ENCODE data around the gene RUNX2.

DNA sequence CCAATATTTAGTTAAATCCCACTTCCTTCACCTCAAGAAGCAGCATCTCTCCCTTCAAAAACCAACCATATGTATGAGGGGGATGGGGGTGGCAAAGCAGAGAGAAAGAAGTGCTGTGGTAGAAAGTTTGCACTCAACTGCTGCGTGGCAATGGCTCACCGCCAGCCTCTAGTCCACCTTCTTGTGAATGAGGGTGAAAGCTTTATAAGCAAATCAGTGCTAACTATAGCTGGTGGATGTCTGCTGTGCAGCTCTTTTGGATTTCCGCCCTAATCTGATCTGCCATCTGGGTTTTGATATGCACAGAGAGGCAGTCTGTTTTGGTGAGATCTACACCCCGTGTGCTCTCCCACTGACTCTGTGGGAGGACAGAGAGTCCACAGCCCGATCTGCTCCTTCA, 330.8 kb downstream of the RUNX2 start:
- TF ChIP-seq RARB (CRISPR knock-in tag; IDR thresholded peaks at IDR 0.05) (no peak), ESRRG (CRISPR knock-in tag; IDR thresholded peaks at IDR 0.05) (no peak), TCF4 (CRISPR knock-in tag; IDR thresholded peaks at IDR 0.05; ENCODE audit: borderline replicate concordance) (no peak), ZFP30 (CRISPR knock-in tag; IDR thresholded peaks at IDR 0.05) (no peak), BACH2 (CRISPR knock-in tag; IDR thresholded peaks at IDR 0.05; ENCODE audit: borderline replicate concordance) (no peak), ARNTL (CRISPR knock-in tag; IDR thresholded peaks at IDR 0.05; ENCODE audit: borderline replicate concordance, low read depth) (no peak), OSR1 (CRISPR knock-in tag; IDR thresholded peaks at IDR 0.05) (no peak), ISL1 (CRISPR knock-in tag; IDR thresholded peaks at IDR 0.05) (no peak), ZFP3 (CRISPR knock-in tag; IDR thresholded peaks at IDR 0.05) (no peak), PPARA (CRISPR knock-in tag; IDR thresholded peaks at IDR 0.05; ENCODE audit: borderline replicate concordance) (no peak)
- TF ChIP-seq, protein P1, sequence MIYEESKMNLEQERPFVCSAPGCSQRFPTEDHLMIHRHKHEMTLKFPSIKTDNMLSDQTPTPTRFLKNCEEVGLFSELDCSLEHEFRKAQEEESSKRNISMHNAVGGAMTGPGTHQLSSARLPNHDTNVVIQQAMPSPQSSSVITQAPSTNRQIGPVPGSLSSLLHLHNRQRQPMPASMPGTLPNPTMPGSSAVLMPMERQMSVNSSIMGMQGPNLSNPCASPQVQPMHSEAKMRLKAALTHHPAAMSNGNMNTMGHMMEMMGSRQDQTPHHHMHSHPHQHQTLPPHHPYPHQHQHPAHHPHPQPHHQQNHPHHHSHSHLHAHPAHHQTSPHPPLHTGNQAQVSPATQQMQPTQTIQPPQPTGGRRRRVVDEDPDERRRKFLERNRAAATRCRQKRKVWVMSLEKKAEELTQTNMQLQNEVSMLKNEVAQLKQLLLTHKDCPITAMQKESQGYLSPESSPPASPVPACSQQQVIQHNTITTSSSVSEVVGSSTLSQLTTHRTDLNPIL (CRISPR knock-in tag; IDR thresholded peaks at IDR 0.05; ENCODE audit: low read depth) = no peak
- TF ChIP-seq, protein P2, sequence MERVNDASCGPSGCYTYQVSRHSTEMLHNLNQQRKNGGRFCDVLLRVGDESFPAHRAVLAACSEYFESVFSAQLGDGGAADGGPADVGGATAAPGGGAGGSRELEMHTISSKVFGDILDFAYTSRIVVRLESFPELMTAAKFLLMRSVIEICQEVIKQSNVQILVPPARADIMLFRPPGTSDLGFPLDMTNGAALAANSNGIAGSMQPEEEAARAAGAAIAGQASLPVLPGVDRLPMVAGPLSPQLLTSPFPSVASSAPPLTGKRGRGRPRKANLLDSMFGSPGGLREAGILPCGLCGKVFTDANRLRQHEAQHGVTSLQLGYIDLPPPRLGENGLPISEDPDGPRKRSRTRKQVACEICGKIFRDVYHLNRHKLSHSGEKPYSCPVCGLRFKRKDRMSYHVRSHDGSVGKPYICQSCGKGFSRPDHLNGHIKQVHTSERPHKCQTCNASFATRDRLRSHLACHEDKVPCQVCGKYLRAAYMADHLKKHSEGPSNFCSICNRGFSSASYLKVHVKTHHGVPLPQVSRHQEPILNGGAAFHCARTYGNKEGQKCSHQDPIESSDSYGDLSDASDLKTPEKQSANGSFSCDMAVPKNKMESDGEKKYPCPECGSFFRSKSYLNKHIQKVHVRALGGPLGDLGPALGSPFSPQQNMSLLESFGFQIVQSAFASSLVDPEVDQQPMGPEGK (CRISPR knock-in tag; IDR thresholded peaks at IDR 0.05; ENCODE audit: borderline replicate concordance) = no peak
- TF ChIP-seq, protein P3, sequence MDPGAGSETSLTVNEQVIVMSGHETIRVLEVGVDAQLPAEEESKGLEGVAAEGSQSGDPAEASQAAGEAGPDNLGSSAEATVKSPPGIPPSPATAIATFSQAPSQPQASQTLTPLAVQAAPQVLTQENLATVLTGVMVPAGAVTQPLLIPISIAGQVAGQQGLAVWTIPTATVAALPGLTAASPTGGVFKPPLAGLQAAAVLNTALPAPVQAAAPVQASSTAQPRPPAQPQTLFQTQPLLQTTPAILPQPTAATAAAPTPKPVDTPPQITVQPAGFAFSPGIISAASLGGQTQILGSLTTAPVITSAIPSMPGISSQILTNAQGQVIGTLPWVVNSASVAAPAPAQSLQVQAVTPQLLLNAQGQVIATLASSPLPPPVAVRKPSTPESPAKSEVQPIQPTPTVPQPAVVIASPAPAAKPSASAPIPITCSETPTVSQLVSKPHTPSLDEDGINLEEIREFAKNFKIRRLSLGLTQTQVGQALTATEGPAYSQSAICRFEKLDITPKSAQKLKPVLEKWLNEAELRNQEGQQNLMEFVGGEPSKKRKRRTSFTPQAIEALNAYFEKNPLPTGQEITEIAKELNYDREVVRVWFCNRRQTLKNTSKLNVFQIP (CRISPR knock-in tag; IDR thresholded peaks at IDR 0.05; ENCODE audit: borderline replicate concordance, low read depth) = no peak
- TF ChIP-seq, protein P4, sequence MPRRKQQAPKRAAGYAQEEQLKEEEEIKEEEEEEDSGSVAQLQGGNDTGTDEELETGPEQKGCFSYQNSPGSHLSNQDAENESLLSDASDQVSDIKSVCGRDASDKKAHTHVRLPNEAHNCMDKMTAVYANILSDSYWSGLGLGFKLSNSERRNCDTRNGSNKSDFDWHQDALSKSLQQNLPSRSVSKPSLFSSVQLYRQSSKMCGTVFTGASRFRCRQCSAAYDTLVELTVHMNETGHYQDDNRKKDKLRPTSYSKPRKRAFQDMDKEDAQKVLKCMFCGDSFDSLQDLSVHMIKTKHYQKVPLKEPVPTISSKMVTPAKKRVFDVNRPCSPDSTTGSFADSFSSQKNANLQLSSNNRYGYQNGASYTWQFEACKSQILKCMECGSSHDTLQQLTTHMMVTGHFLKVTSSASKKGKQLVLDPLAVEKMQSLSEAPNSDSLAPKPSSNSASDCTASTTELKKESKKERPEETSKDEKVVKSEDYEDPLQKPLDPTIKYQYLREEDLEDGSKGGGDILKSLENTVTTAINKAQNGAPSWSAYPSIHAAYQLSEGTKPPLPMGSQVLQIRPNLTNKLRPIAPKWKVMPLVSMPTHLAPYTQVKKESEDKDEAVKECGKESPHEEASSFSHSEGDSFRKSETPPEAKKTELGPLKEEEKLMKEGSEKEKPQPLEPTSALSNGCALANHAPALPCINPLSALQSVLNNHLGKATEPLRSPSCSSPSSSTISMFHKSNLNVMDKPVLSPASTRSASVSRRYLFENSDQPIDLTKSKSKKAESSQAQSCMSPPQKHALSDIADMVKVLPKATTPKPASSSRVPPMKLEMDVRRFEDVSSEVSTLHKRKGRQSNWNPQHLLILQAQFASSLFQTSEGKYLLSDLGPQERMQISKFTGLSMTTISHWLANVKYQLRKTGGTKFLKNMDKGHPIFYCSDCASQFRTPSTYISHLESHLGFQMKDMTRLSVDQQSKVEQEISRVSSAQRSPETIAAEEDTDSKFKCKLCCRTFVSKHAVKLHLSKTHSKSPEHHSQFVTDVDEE (CRISPR knock-in tag; IDR thresholded peaks at IDR 0.05) = no peak
